ENCODE measurements around the gene CFAP157. TPM values are rescaled to one million over a fixed set of nuclear protein-coding genes. Genes with fewer than 3 reads are reported as not detected.

CFAP157 gene
- total RNA-seq, 4 donors from 2014 or later, result 0.90 to 1.2 TPM; not detected in 2

DNA sequence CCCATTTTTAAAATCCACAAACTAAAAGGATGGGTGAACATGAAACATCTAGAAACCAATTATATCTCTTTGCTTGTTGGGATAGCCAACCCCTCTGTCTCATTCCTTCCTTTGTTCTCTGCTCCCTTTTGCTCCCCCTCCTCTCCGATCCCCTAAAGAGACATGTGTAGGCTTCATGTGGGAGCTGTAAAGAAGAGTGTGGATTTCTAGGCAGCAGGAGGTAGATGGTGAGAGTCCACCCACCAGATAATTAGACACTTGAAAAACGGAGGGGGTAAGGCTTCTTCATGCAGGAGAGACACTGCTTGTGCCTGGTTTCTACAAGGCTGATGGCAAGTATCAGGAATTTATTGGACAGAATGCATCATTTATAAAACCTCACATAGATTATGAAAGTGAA lies 27.3 kb upstream of the CFAP157 start:
- no peak for TF ChIP-seq POLR2A (IDR thresholded peaks at IDR 0.05)
- no peak for TF ChIP-seq EP300 (IDR thresholded peaks at IDR 0.05)
- no peak for TF ChIP-seq CTCF (IDR thresholded peaks at IDR 0.05)
- Histone ChIP-seq H3K27me3 (no peaks in the 10 kb centered on the region), H3K4me3 (no peak overlapping the region), H3K36me3 (peaks cover 2 to 99% (median 7%) of the 10 kb centered on the region in 3 donors), H3K9me3 (no peaks in the 10 kb centered on the region), H3K4me1 (no peaks in the 10 kb centered on the region), H3K27ac (no peak overlapping the region)
- 77 to 80% methylated on average over 2 of the region's 2 CpGs for WGBS, 2 donors
- no peak for DNase-seq (ENCODE audit: low spot score in 2 of 2)

DNA sequence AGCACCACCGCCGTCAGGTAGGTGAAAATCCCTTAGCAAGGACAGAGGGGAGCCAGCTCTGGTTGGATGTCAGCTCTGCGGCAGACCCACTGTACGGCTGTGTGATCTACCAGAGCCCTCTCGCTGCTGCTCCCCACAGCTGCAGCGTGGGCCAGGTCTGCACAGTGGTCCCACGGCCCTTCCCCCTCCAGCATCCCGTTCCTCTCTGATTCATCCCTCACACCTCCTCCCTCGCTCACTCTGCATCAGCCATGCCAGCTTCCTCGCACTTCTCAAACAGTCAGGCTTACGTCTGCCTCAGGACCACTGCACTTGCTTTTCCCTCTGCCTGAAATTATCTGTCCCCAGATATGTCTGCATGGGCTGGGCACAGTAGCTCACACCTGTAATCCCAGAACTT lies 26.6 kb upstream of the CFAP157 start:
- 84 to 93% methylated on average over 11 of the region's 11 CpGs for WGBS, 2 donors
- TF ChIP-seq POLR2A (IDR thresholded peaks at IDR 0.05), result no peak
- no peak for TF ChIP-seq CTCF (IDR thresholded peaks at IDR 0.05)
- no peak for TF ChIP-seq EP300 (IDR thresholded peaks at IDR 0.05)
- Histone ChIP-seq H3K9me3 (no peaks in the 10 kb centered on the region), H3K4me3 (no peak overlapping the region), H3K4me1 (no peaks in the 10 kb centered on the region), H3K27me3 (no peaks in the 10 kb centered on the region), H3K27ac (no peak overlapping the region), H3K36me3 (peaks cover 2 to 99% (median 7%) of the 10 kb centered on the region in 3 donors)
- no peak for DNase-seq (ENCODE audit: low spot score in 2 of 2)

DNA sequence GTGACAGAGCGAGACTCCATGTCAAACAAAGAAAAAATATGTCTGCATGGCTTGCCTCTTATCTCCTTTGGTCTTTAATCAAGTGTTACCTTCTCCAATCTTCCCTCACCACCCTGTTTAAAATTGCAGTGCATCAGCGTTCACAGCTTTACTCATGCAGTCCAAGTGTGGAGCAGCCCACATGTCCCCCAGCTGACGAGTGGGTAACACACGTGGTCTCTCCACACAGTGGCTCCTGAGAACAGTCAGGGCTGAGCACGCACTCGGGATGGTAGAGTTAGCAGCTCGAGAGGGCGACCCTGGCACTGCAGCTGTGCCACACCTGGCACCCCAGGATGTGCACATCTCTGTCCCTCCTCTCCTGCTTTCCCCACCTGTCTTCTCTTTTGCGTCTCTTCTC lies 25.9 kb upstream of the CFAP157 start:
- DNase-seq (ENCODE audit: low spot score in 2 of 2), result no peak
- 88 to 95% methylated on average over 9 of the region's 9 CpGs for WGBS, 2 donors
- Histone ChIP-seq H3K4me1 (no peaks in the 10 kb centered on the region), H3K27me3 (no peaks in the 10 kb centered on the region), H3K27ac (no peak overlapping the region), H3K9me3 (no peaks in the 10 kb centered on the region), H3K36me3 (peaks cover 2 to 97% (median 7%) of the 10 kb centered on the region in 3 donors), H3K4me3 (no peak overlapping the region)
- TF ChIP-seq CTCF (IDR thresholded peaks at IDR 0.05) (no peak), POLR2A (IDR thresholded peaks at IDR 0.05) (no peak), EP300 (IDR thresholded peaks at IDR 0.05) (no peak)

DNA sequence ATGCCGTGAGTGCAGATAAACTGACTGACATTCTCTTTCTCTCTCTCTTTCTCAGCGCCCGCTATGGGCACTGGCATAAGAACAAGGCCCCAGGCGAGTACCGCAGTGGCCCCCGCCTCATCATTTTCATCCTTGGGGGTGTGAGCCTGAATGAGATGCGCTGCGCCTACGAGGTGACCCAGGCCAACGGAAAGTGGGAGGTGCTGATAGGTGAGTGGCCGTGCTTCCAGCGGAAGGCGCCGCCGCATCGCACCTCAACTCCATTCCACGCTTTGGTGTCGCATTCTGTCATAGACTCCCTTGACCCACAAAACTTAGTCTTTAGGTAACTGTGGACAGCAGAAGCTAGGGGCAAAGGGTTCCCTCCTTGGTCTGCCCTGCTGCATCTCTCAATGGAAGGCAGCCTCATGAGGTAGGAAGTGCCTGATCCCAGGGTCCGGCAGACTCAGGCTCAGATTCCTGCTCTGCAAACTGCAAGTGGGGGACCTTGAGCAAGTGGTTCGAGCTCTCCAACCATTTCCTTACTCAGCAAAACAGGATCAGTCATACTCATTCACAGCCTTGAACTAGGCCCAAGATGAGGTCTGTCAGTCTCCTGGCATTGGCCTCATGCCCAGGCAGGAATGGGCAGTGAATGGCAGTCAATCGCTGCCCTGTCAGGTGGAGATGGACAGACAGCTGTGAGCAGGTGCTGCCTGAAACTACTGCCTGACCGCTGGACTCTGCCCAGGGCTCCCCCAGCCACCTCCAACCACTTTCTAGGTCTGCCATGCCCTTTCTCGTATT lies 24.2 kb upstream of the CFAP157 start:
- TF ChIP-seq CTCF (IDR thresholded peaks at IDR 0.05) (no peak), POLR2A (IDR thresholded peaks at IDR 0.05) (no peak), EP300 (IDR thresholded peaks at IDR 0.05) (no peak)
- no peaks in the 10 kb centered on the region for H3K9me3 ChIP-seq
- peaks cover 2 to 97% (median 7%) of the 10 kb centered on the region in 3 donors for H3K36me3 ChIP-seq
- H3K4me1 ChIP-seq, result no peaks in the 10 kb centered on the region
- no peak for DNase-seq (ENCODE audit: low spot score in 2 of 2)
- no peak overlapping the region for H3K4me3 ChIP-seq
- H3K27ac ChIP-seq, result no peak overlapping the region
- H3K27me3 ChIP-seq, result no peaks in the 10 kb centered on the region
- 89 to 93% methylated on average over 23 of the region's 23 CpGs for WGBS, 2 donors

DNA sequence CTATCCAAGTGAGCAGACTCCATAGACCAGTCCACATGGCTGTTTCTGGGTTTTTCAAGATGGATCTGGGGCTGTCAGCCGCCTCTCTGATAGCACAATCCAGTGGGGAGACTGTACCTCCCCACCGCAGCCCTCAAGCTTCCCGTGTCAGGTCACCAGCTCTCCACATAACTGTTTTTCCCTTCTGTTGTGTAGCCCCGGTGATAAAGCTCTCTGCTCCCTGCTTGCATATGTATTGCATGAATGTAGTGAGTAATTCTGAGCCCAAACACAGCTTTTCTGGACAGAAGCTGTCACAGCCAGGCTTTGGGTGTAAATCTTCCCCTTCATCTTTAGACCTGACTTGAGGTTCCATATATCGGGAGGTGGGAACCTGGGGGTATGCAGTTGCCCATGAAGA lies 23.1 kb upstream of the CFAP157 start:
- no peaks in the 10 kb centered on the region for H3K4me1 ChIP-seq
- 88 to 89% methylated on average over 5 of the region's 5 CpGs for WGBS, 2 donors
- H3K27me3 ChIP-seq, result no peaks in the 10 kb centered on the region
- DNase-seq (ENCODE audit: low spot score in 2 of 2), result no peak
- TF ChIP-seq CTCF (IDR thresholded peaks at IDR 0.05), result no peak
- H3K36me3 ChIP-seq, result peaks cover 0 to 97% (median 7%) of the 10 kb centered on the region in 3 donors
- H3K4me3 ChIP-seq, result no peak overlapping the region
- H3K27ac ChIP-seq, result no peak overlapping the region
- no peaks in the 10 kb centered on the region for H3K9me3 ChIP-seq
